ENCODE data around the gene NUDT19. TPM values are rescaled to one million over a fixed set of nuclear protein-coding genes. Genes with fewer than 3 reads are reported as not detected.
"Not testable (repeated sequence)": the region's sequence is repeated elsewhere in the genome, so short reads cannot be mapped to it uniquely, and the experiment has no call there.

The NUDT19 gene
- total and polyA plus RNA-seq, 10 of the 15 experiments (the other 5 are each of a cell fraction or from before 2014, with no cell fraction given), result 8.5 to 31.0 (median 17.0) TPM

GRCh38 chr19:32716203-32716602, 24.6 kb downstream of the NUDT19 start:
- H2AFZ ChIP-seq (ENCODE audit: control insufficient read depth, low read depth, low read length); RAD21 ChIA-PET (ENCODE audit: unreplicated experiment); ATAC-seq; H3K27me3 ChIP-seq (replicated peaks in 1 of 2; ENCODE audit: control insufficient read depth in 2 of 2, insufficient read depth in 2 of 2, low read length in 1 of 2); H3K79me2 ChIP-seq (ENCODE audit: control insufficient read depth, insufficient read depth, low read length); H3K4me2 ChIP-seq (ENCODE audit: control insufficient read depth, insufficient read depth); FAIRE-seq; H3K9me3 ChIP-seq (replicated peaks; ENCODE audit: control insufficient read depth, insufficient read depth, low read length); H3K4me3 ChIP-seq; DNase-seq (ENCODE audit: low read depth, low spot score); intact Hi-C loops (cut with micrococcal nuclease; ENCODE audit: unreplicated experiment); H3K27ac ChIP-seq (ENCODE audit: control insufficient read depth, insufficient read depth); BruUV-seq (replicated peaks); H4K20me1 ChIP-seq (ENCODE audit: control insufficient read depth, insufficient read depth); CTCF ChIA-PET; POLR2A ChIA-PET; in situ Hi-C loops (cut with MboI); H3K36me3 ChIP-seq (ENCODE audit: control insufficient read depth in 2 of 2, insufficient read depth in 2 of 2, low read length in 1 of 2); SMC1A ChIA-PET (ENCODE audit: uncharacterized antibody, unreplicated experiment); H3K4me1 ChIP-seq (ENCODE audit: control insufficient read depth, insufficient read depth, low read length); H3K9ac ChIP-seq (ENCODE audit: control insufficient read depth, insufficient read depth, low read length): not testable (repeated sequence)
- 95% methylated on average over 5 of the region's 7 CpGs for WGBS (ENCODE audit: insufficient coverage, insufficient replicate concordance, low lambda C conversion rate, missing lambda C conversion rate)

GRCh38 chr19:32717496-32717895, 25.9 kb downstream of the NUDT19 start:
- ChIA-PET POLR2A (no interaction called here), SMC1A (ENCODE audit: uncharacterized antibody, unreplicated experiment) (no interaction called here), CTCF (no interaction called here), RAD21 (ENCODE audit: unreplicated experiment) (no interaction called here)
- 94% methylated on average over 5 of the region's 5 CpGs for WGBS (ENCODE audit: insufficient coverage, insufficient replicate concordance, low lambda C conversion rate, missing lambda C conversion rate)
- Histone ChIP-seq H3K79me2 (ENCODE audit: control insufficient read depth, insufficient read depth, low read length) (no peaks in the 10 kb centered on the region), H3K27me3 (replicated peaks in 1 of 2; ENCODE audit: control insufficient read depth in 2 of 2, insufficient read depth in 2 of 2, low read length in 1 of 2) (no peaks in the 10 kb centered on the region), H4K20me1 (ENCODE audit: control insufficient read depth, insufficient read depth) (no peaks in the 10 kb centered on the region), H3K9me3 (replicated peaks; ENCODE audit: control insufficient read depth, insufficient read depth, low read length) (no peaks in the 10 kb centered on the region), H3K4me1 (ENCODE audit: control insufficient read depth, insufficient read depth, low read length) (no peaks in the 10 kb centered on the region), H3K27ac (ENCODE audit: control insufficient read depth, insufficient read depth) (no peak overlapping the region), H3K4me2 (ENCODE audit: control insufficient read depth, insufficient read depth) (no peak overlapping the region), H3K36me3 (ENCODE audit: control insufficient read depth in 2 of 2, insufficient read depth in 2 of 2, low read length in 1 of 2) (peaks cover 0 to 4% of the 10 kb centered on the region in 2 experiments; a peak in 1 of 4 replicates), H3K4me3 (no peak overlapping the region), H3K9ac (ENCODE audit: control insufficient read depth, insufficient read depth, low read length) (no peak overlapping the region), H2AFZ (ENCODE audit: control insufficient read depth, low read depth, low read length) (no peak overlapping the region)
- FAIRE-seq (no peak), DNase-seq (ENCODE audit: low read depth, low spot score) (no peak), ATAC-seq (no peak)
- TF ChIP-seq RBBP5 (conservative IDR thresholded peaks at IDR 0.05), result no peak
- no peak for TF ChIP-seq HDAC6 (IDR thresholded peaks at IDR 0.05; ENCODE audit: unreplicated experiment)
- no peak for TF ChIP-seq GABPA (IDR thresholded peaks at IDR 0.05; ENCODE audit: low read depth)
- no peak for TF ChIP-seq NR2C1 (IDR thresholded peaks at IDR 0.05)
- TF ChIP-seq IRF4 (IDR thresholded peaks at IDR 0.05; ENCODE audit: low read depth, low read length), result no peak
- no peak for TF ChIP-seq HCFC1 (IDR thresholded peaks at IDR 0.05; ENCODE audit: low read length)
- TF ChIP-seq CUX1 (IDR thresholded peaks at IDR 0.05; ENCODE audit: insufficient replicate concordance, low read depth, low read length), result no peak
- intact Hi-C loops (cut with micrococcal nuclease; ENCODE audit: unreplicated experiment) (no loop called here), in situ Hi-C loops (cut with MboI) (no loop called here)
- BruUV-seq (replicated peaks), result no TSS peak
